ENCODE data around the gene IL17RC. TPM values are rescaled to one million over a fixed set of nuclear protein-coding genes. Genes with fewer than 3 reads are reported as not detected.
A peak's percentile ranks its signal among the peaks of the same experiment; 100 is the strongest.

IL17RC gene
- total and polyA plus RNA-seq, 8 donors = 11.9 to 55.7 (median 16.8) TPM

- H3K27me3 ChIP-seq = no peaks in the 10 kb centered on the region
- intact Hi-C loops (cut with DNase I) = no loop called here
- H3K9me3 ChIP-seq = no peaks in the 10 kb centered on the region
- ATAC-seq (no peak), DNase-seq (no peak), FAIRE-seq (no peak)
- 82 to 88% methylated on average over 7 of the region's 7 CpGs for WGBS, 2 donors
- peaks cover 7 to 17% (median 16%) of the 10 kb centered on the region in 3 donors for H3K4me1 ChIP-seq
- no peak overlapping the region for H3K4me3 ChIP-seq
- peaks cover 0 to 7% (median 0%) of the 10 kb centered on the region in 3 donors for H3K36me3 ChIP-seq
- no peak for TF ChIP-seq CTCF (IDR thresholded peaks at IDR 0.05)
- no peak overlapping the region for H3K27ac ChIP-seq
These were observed 4.5 kb upstream of the IL17RC start for GRCh38 chr3:9912294-9912935.

- peaks cover 17 to 24% (median 23%) of the 10 kb centered on the region in 3 donors for H3K4me1 ChIP-seq
- H3K4me3 ChIP-seq = no peak overlapping the region
- intact Hi-C loops (cut with DNase I) = no loop called here
- 61 to 66% methylated on average over 5 of the region's 5 CpGs for WGBS, 2 donors
- H3K9me3 ChIP-seq = no peaks in the 10 kb centered on the region
- H3K27ac ChIP-seq = no peak overlapping the region
- DNase-seq = no peak
- ATAC-seq = no peak
- H3K36me3 ChIP-seq = peaks cover 0 to 7% (median 0%) of the 10 kb centered on the region in 3 donors
- no peaks in the 10 kb centered on the region for H3K27me3 ChIP-seq
- no peak for FAIRE-seq
- no peak for TF ChIP-seq CTCF (IDR thresholded peaks at IDR 0.05)
These were observed 3.3 kb upstream of the IL17RC start for GRCh38 chr3:9913601-9914000.

- H3K4me1 ChIP-seq = peaks cover 17 to 24% (median 23%) of the 10 kb centered on the region in 3 donors
- FAIRE-seq = no peak
These were observed 2.9 kb upstream of the IL17RC start for GRCh38 chr3:9914011-9914410.

GRCh38 chr3:9914559-9915253 is 2.2 kb upstream of the IL17RC start:
- Histone ChIP-seq H3K9me3 (no peaks in the 10 kb centered on the region), H3K4me1 (peaks cover 17 to 24% (median 23%) of the 10 kb centered on the region in 3 donors), H3K36me3 (peaks cover 0 to 7% (median 0%) of the 10 kb centered on the region in 3 donors), H3K27ac (peak overlapping the region; percentile 67 to 90 (median 82)), H3K4me3 (peak overlapping the region; percentile 42 to 71 (median 52)), H3K27me3 (no peaks in the 10 kb centered on the region)
- no peak for TF ChIP-seq CTCF (IDR thresholded peaks at IDR 0.05)
- DNase-seq (peak in 2 of 6 donors; percentile 28 to 36), ATAC-seq (no peak), FAIRE-seq (no peak)
- intact Hi-C loops (cut with DNase I) = no loop called here
- WGBS, 2 donors = 25 to 27% methylated on average over 14 to 15 of the region's 15 CpGs

More at GRCh38 chr3:9914011-9914410, 2.9 kb upstream of the IL17RC start:
- ATAC-seq = no peak
- TF ChIP-seq CTCF (IDR thresholded peaks at IDR 0.05) = no peak
- Histone ChIP-seq H3K36me3 (peaks cover 0 to 7% (median 0%) of the 10 kb centered on the region in 3 donors), H3K27me3 (no peaks in the 10 kb centered on the region), H3K4me3 (no peak overlapping the region), H3K9me3 (no peaks in the 10 kb centered on the region), H3K27ac (peak overlapping the region in 1 of 4 donors; percentile 78)
- intact Hi-C loops (cut with DNase I) = no loop called here
- DNase-seq = no peak
- 35 to 36% methylated on average over 1 of the region's 1 CpG for WGBS, 2 donors

Measured in pancreas (tissue), 10 donors.